Suppressor macrophage (primary cell): ENCODE data around the gene BTF3L4.
"Not testable (repeated sequence)": the region's sequence is repeated elsewhere in the genome, so short reads cannot be mapped to it uniquely, and the experiment has no call there.

Source experiments
- DNase-seq, 4 experiments: peaks; one replicate each; pipeline ENCODE4 v3.0.0-alpha.2; 2020 to 2022

The BTF3L4 gene

GRCh38 chr1:52055066-52055865 lies 829 bp upstream of the BTF3L4 start, which contains the start of gene TXNDC12:
Gene TXNDC12, minus strand, starts transcription at chr1:52055191. Its CDS starts 95 bp downstream, at chr1:52055096.
- peak; percentile 84 to 91 (median 90) for DNase-seq

GRCh38 chr1:52055866-52056162 lies 281 bp upstream of the BTF3L4 start:
- no peak for DNase-seq

- peak in 1 of 4 experiments; percentile 2 for DNase-seq
Measured at GRCh38 chr1:52056937-52057231, 789 bp downstream of the BTF3L4 start.

- DNase-seq: peak; percentile 54 to 84 (median 67)
Measured at GRCh38 chr1:52057255-52057654, 1.2 kb downstream of the BTF3L4 start.

- peak in 3 of 4 experiments; percentile 22 to 67 (median 56) for DNase-seq
Measured at GRCh38 chr1:52057876-52058415, 1.9 kb downstream of the BTF3L4 start.

GRCh38 chr1:52059321-52059720 lies 3.2 kb downstream of the BTF3L4 start:
- DNase-seq: no peak

- DNase-seq: no peak
Measured at GRCh38 chr1:52059888-52060287, 3.8 kb downstream of the BTF3L4 start.

- no peak for DNase-seq
Measured at GRCh38 chr1:52060822-52061221, 4.7 kb downstream of the BTF3L4 start.

- no peak for DNase-seq
Measured at GRCh38 chr1:52063192-52063591, 7.1 kb downstream of the BTF3L4 start.

GRCh38 chr1:52070704-52071103 lies 14.6 kb downstream of the BTF3L4 start:
- no peak for DNase-seq

- no peak for DNase-seq
Measured at GRCh38 chr1:52072291-52072690, 16.2 kb downstream of the BTF3L4 start.

GRCh38 chr1:52077277-52077676 lies 21.2 kb downstream of the BTF3L4 start:
- DNase-seq: peak in 1 of 4 experiments; percentile 7

GRCh38 chr1:52080014-52080415 lies 23.9 kb downstream of the BTF3L4 start:
- DNase-seq: no peak

GRCh38 chr1:52087892-52088291 lies 31.8 kb downstream of the BTF3L4 start:
- not testable (repeated sequence) for DNase-seq

GRCh38 chr1:52094300-52094699 lies 38.2 kb downstream of the BTF3L4 start:
- DNase-seq: not testable (repeated sequence)

GRCh38 chr1:52096216-52096615 lies 40.1 kb downstream of the BTF3L4 start:
- DNase-seq: peak; percentile 5 to 47 (median 42)

GRCh38 chr1:52098139-52098871 lies 42.2 kb downstream of the BTF3L4 start:
- DNase-seq: no peak

GRCh38 chr1:52102336-52103013 lies 46.4 kb downstream of the BTF3L4 start:
- no peak for DNase-seq

- peak; percentile 43 to 69 (median 54) for DNase-seq
Measured at GRCh38 chr1:52111492-52111891, 55.4 kb downstream of the BTF3L4 start.

GRCh38 chr1:52112489-52112888 lies 56.4 kb downstream of the BTF3L4 start:
- no peak for DNase-seq

GRCh38 chr1:52119301-52120079 lies 63.4 kb downstream of the BTF3L4 start:
- DNase-seq: no peak

- no peak for DNase-seq
Measured at GRCh38 chr1:52122384-52122783, 66.3 kb downstream of the BTF3L4 start.
